ENCODE data around the gene XXYLT1.

Gene XXYLT1

DNA sequence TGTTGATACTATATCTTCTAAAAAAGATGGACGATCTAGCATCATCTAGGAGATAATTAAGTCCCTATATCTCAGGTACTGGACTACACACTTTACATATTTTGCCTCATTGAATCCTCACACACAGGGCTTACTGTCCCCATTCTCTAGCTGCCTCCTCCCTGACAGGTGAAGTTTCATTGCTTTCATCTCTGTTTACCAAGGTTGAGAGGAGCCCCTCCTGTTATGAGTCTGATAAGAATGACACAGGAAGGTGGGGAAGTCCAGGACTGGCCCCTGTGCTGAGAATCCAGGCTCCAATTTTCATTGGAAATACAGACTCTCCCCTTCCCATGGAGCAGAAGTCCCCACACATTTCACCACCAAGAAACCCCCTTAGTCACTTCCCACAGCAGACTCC, 105.2 kb downstream of the XXYLT1 start:
- TF ChIP-seq POLR2A (IDR thresholded peaks at IDR 0.05; ENCODE audit: low read depth, low read length) (no peak), POLR2AphosphoS5 (IDR thresholded peaks at IDR 0.05; ENCODE audit: low read depth, low read length) (no peak), TAF1 (IDR thresholded peaks at IDR 0.05; ENCODE audit: borderline replicate concordance, low read depth, low read length) (no peak)
- no peak for FAIRE-seq
- no peak for DNase-seq (ENCODE audit: insufficient read length)

DNA sequence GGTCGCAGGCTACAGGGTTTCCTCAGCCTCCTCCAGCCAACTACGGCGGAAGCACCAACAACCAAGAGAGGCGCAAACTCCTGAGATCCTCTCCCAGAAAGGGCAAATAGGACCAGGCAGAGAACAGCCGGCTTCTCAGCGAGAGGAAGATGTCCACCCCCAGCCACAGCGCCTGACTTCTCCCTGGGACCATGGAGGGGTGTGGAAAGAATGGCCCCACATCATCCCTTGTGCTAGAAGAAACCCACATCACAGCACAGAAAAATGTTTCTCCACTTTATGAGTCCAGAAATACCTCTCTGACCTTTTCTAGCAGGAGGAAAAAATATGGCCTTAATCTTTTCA, 105.7 kb downstream of the XXYLT1 start:
- TF ChIP-seq TAF1 (IDR thresholded peaks at IDR 0.05; ENCODE audit: borderline replicate concordance, low read depth, low read length) (no peak), POLR2A (IDR thresholded peaks at IDR 0.05; ENCODE audit: low read depth, low read length) (no peak), POLR2AphosphoS5 (IDR thresholded peaks at IDR 0.05; ENCODE audit: low read depth, low read length) (no peak)
- DNase-seq (ENCODE audit: insufficient read length) = no peak
- no peak for FAIRE-seq

DNA sequence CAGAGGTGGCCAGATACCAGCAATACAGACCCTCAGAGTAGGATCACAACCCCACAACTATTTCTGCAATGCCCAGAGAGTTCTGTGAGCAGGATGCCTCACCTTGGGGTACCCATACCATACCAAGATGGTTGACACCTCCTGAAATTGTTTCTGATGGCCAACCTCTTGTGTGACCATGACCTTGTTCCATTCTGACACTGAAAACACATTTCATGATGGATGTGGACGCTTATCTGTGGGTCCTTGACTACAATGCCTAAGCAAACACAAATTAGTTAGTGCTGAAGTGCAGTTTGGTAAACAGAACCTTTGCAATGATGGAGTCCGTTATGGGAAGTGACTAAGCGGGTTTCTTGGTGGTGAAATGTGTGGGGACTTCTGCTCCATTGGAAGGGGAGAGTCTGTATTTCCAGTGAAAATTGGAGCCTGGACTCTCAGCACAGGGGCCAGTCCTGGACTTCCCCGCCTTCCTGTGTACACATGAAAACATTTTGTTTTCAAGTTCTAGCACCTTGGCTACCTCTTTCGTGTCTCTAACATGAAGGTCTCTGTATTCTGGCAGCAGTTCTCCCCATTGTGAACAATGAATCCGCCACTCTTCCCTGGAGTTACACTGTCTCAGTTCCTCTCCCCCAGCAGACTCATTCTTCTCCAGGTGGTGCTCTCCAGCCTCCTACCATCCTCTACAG, 106.2 kb downstream of the XXYLT1 start:
- no peak for DNase-seq (ENCODE audit: insufficient read length)
- TF ChIP-seq TAF1 (IDR thresholded peaks at IDR 0.05; ENCODE audit: borderline replicate concordance, low read depth, low read length) (no peak), POLR2A (IDR thresholded peaks at IDR 0.05; ENCODE audit: low read depth, low read length) (no peak), POLR2AphosphoS5 (IDR thresholded peaks at IDR 0.05; ENCODE audit: low read depth, low read length) (no peak)
- FAIRE-seq = no peak

DNA sequence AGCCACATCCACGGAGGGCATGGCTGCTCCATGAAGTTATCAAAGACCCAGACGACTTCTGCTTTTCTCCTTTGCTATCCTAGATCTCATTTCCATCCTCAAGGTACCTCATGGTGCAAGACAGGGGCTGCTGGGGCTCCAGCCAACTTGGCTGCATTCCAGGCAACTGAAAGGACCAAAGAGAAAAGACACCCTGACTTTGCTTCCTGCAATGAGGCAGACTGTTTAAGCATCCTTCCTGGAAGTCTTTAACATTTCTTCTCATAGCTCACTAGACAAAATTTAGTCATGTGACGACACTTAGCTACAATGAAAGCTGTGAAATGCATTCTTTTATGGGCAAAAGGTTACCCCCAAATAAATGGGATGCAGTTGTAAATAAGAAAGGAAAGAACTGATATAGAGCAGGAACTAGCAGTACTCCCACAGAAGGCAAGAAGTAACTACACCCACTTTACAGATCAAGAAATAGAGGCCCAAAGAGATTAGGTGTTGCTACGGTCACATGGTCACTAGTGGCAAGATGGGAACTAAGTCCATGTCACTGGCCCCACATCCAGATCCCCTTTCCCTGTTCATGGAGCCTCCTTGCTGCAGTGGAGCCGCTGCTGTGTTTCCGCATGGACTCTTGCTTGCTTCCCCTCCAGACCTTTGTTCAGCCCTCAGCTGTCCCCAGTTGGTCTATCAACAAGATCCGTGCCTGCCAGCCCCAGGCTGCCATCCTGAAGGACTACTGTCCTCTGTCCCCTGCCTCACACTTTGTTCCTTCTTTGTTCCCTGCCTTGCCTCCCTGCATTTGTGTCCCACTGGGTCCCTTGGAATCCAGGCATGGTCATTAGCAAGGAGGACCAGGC, 107.0 kb downstream of the XXYLT1 start:
- TF ChIP-seq TAF1 (IDR thresholded peaks at IDR 0.05; ENCODE audit: borderline replicate concordance, low read depth, low read length) (no peak), POLR2A (IDR thresholded peaks at IDR 0.05; ENCODE audit: low read depth, low read length) (no peak), POLR2AphosphoS5 (IDR thresholded peaks at IDR 0.05; ENCODE audit: low read depth, low read length) (no peak)
- DNase-seq (ENCODE audit: insufficient read length) = no peak
- no peak for FAIRE-seq

DNA sequence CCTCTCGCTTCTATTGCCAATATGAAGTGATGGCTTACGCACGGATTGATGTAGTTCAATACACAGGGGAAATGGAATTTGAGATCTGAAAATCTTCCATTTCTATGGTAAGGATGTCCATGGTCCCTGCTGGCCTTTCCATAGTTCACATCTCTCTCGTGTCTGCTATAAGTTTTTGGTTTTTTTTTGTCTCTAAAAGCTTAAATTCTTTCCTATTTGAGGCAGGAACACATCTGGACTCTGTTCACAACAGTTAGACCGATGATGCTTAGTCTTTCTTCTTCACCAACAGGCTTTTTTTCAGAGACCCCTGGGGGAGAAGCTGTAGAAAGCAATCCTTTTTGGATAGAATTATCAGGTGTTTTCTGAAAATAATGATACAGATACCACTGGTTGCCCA, 108.1 kb downstream of the XXYLT1 start:
- DNase-seq (ENCODE audit: insufficient read length) (no peak), FAIRE-seq (no peak)
- no peak for TF ChIP-seq POLR2AphosphoS5 (IDR thresholded peaks at IDR 0.05; ENCODE audit: low read depth, low read length)
- TF ChIP-seq POLR2A (IDR thresholded peaks at IDR 0.05; ENCODE audit: low read depth, low read length) = no peak
- no peak for TF ChIP-seq TAF1 (IDR thresholded peaks at IDR 0.05; ENCODE audit: borderline replicate concordance, low read depth, low read length)

DNA sequence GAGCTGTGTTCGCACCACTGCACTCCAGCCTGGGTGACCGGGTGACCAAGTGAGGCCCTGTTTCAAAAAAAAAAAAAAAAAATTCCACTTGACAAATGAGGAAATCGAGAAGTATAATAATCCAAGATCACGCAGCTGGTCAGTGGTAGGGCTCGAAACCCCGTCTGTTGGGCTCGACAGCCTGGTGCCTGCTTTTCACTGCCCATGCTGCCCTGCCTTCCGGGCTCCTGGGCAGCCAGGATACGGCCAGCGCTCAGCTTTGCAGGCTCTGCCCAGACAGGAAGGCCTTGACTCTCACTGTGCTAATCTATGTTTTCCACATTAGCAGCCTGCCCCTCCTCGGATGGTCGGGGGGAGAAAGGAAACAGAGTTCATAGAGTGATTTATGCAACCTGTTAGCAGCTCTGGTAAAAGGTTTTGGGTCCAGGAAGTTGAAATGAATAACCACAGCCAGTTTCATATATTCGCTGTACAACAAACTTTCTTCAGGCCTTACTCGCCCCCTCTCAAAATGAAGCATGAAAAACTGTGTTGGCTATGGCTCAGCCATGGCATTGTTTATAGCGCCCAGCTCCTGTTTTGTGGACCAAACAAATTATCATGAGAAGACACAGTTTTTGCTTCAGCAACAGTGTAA, 108.8 kb downstream of the XXYLT1 start:
- TF ChIP-seq POLR2AphosphoS5 (IDR thresholded peaks at IDR 0.05; ENCODE audit: low read depth, low read length) = no peak
- TF ChIP-seq POLR2A (IDR thresholded peaks at IDR 0.05; ENCODE audit: low read depth, low read length) = no peak
- no peak for TF ChIP-seq TAF1 (IDR thresholded peaks at IDR 0.05; ENCODE audit: borderline replicate concordance, low read depth, low read length)
- FAIRE-seq (peak; percentile 44), DNase-seq (ENCODE audit: insufficient read length) (peak; percentile 47)

DNA sequence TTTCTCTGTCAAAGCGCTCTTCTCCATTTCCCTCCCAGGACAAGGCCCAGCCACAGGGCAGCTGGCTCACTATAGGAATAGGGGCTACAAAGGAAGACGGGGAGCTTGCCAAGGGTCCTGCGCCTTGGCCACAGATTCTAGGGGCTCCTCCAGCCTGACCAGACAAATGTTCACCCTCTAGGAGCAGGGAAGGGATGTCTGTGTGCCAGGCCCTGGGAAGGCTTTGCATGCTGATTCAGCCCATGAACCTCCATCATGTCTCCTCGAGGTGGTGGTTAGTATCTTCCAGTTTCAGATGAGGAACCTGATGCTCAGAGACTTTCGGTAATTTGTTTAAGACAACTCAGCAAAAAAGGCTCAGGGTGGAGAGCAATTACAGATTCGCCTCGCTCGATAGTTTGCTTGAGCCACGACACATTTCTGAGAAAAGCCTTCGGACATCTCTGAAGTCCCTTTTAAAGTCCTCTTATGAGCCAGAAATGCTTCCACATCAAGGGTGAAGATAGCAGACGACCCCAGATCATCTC, 110.0 kb downstream of the XXYLT1 start:
- DNase-seq (ENCODE audit: insufficient read length) (no peak), FAIRE-seq (no peak)
- TF ChIP-seq TAF1 (IDR thresholded peaks at IDR 0.05; ENCODE audit: borderline replicate concordance, low read depth, low read length) (no peak), POLR2AphosphoS5 (IDR thresholded peaks at IDR 0.05; ENCODE audit: low read depth, low read length) (no peak), POLR2A (IDR thresholded peaks at IDR 0.05; ENCODE audit: low read depth, low read length) (no peak)

DNA sequence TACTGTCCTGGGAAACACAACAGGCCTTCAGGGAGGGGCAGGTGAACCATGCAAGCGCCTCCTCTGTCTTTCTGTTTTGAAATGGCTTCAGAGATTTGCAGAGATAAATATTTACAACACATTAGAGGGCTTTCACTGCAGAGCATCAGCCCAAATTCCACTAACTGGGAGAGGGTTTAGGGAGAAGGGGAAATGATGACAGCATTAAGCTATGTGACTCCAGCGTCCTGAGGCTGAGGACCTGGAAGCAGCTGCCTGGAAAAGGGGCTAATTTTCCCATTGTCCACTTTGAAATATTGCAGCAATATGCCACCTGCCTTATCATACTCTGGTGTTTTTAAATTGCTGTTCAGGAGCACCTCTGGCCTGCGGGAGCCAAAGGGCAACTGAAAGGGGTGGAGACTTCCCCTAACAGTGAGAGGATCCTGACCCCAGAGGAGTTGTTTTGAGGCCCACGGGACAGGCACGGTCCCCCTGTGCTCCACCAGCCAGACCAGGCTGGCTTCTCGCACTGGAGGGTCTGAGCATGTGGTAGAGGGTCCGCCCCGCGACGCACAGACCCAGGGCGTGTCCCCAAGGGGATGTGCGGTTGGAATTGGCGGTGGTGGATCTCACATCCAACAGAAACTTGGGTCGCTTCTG, 110.6 kb downstream of the XXYLT1 start:
- no peak for TF ChIP-seq POLR2A (IDR thresholded peaks at IDR 0.05; ENCODE audit: low read depth, low read length)
- TF ChIP-seq TAF1 (IDR thresholded peaks at IDR 0.05; ENCODE audit: borderline replicate concordance, low read depth, low read length) = no peak
- no peak for TF ChIP-seq POLR2AphosphoS5 (IDR thresholded peaks at IDR 0.05; ENCODE audit: low read depth, low read length)
- no peak for DNase-seq (ENCODE audit: insufficient read length)
- no peak for FAIRE-seq

DNA sequence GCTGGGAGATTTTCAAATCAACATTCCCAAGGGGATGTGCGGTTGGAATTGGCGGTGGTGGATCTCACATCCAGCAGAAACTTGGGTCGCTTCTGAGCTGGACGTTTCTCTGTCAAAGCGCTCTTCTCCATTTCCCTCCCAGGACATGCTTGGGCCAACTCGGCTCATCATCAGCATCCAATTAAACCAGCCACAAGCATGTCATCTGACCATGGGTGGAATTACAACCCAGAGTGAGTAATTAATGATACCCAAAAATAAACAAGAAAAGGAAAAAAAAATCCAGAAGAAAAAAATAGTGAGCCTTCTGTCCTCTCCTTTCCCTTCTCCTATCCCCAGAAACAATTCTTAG, 111.2 kb downstream of the XXYLT1 start:
- FAIRE-seq (no peak), DNase-seq (ENCODE audit: insufficient read length) (no peak)
- no peak for TF ChIP-seq TAF1 (IDR thresholded peaks at IDR 0.05; ENCODE audit: borderline replicate concordance, low read depth, low read length)
- no peak for TF ChIP-seq POLR2AphosphoS5 (IDR thresholded peaks at IDR 0.05; ENCODE audit: low read depth, low read length)
- no peak for TF ChIP-seq POLR2A (IDR thresholded peaks at IDR 0.05; ENCODE audit: low read depth, low read length)

DNA sequence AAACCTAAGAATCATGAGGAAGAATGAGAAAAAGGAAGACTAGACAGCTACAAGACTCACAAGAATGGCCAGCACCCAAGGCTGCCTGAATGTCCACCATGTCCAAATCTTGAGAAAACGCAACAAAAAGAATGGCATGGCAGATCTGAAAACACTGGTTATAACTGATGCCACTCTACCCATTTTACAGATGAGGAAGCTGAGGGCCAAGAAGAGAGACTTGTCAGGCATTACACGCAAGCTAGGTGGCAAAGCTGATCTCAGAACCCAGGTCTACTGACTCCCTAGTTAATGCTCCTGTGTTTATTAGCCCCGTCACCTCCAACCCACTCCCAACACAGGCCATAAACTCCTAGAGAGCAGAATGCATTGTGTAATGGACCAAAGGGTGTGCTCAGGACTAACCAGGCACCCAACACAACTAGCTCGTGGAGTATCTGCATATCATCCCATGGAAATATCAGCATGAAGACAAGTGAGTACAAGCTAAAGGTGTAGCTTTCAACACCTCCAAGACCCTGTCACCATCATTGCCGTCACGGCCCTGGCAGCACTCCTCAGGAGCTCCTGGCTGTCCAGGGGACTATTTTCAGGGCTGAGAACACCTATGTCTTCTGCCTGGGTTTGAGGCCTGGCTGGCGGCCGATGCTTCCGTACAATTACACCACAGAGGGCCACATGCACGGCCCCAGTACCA, 111.7 kb downstream of the XXYLT1 start:
- DNase-seq (ENCODE audit: insufficient read length) = no peak
- TF ChIP-seq POLR2A (IDR thresholded peaks at IDR 0.05; ENCODE audit: low read depth, low read length) = no peak
- no peak for TF ChIP-seq TAF1 (IDR thresholded peaks at IDR 0.05; ENCODE audit: borderline replicate concordance, low read depth, low read length)
- TF ChIP-seq POLR2AphosphoS5 (IDR thresholded peaks at IDR 0.05; ENCODE audit: low read depth, low read length) = no peak
- FAIRE-seq = no peak
